K562 (cell line): ENCODE measurements around the gene RPLP2. TPM values are rescaled to one million over a fixed set of nuclear protein-coding genes. Genes with fewer than 3 reads are reported as not detected.

ENCODE experiments used
- ATF1 ChIP-seq, 2 experiments: fragments of 450-650 bp in 1 of 2; IDR thresholded peaks; 2 replicates each; pipeline ENCODE4 v1.6.1; 2016; ENCODE audit warnings: missing compliant biosample characterization in 1 of 2, missing genetic modification characterization in 1 of 2
- CBX1 ChIP-seq: sonication (generic); IDR thresholded peaks from 2 replicates; pipeline ENCODE4 v1.6.1; 2016; ENCODE audit warnings: antibody characterized with exemption, low read depth, mild to moderate bottlenecking
- CBX5 ChIP-seq: IDR thresholded peaks from 2 replicates; pipeline ENCODE4 v1.6.1; 2014; ENCODE audit warnings: low read depth, borderline replicate concordance
- CREBBP ChIP-seq: IDR thresholded peaks from one replicate; pipeline ENCODE4 v1.6.1; 2012; ENCODE audit warnings: low read depth, mild to moderate bottlenecking, control low read depth, inconsistent platforms, low read length
- HDAC1 ChIP-seq, 2 experiments: fragments of 450-650 bp; IDR thresholded peaks; 2 replicates each; pipeline ENCODE4 v1.6.1; 2016 to 2017; ENCODE audit warnings: inconsistent platforms in 1 of 2, mild to moderate bottlenecking in 1 of 2, moderate library complexity in 1 of 2
- NCOA1 ChIP-seq: fragments of 450-650 bp; IDR thresholded peaks from 2 replicates; pipeline ENCODE4 v1.6.1; 2016; ENCODE audit warnings: low read depth
- PML ChIP-seq: IDR thresholded peaks from 2 replicates; pipeline ENCODE4 v1.6.1; 2012; ENCODE audit warnings: low read length, inconsistent platforms
- SIRT6 ChIP-seq: IDR thresholded peaks from one replicate; pipeline ENCODE4 v1.6.1; 2012; ENCODE audit warnings: low read depth, mild to moderate bottlenecking, control low read depth, inconsistent platforms, low read length, moderate library complexity
- TEAD1 ChIP-seq, 2 experiments: fragments of 450-650 bp in 1 of 2; sonication (generic) in 1 of 2; formaldehyde crosslinking; IDR thresholded peaks; 2 replicates each; pipeline versions ENCODE4 v1.4.0 to v1.8.0; 2020 to 2022; ENCODE audit warnings: mild to moderate bottlenecking in 2 of 2, missing genetic modification reagents in 1 of 2
- TEAD4 ChIP-seq, 2 experiments: sonication (generic) in 1 of 2; formaldehyde crosslinking in 1 of 2; IDR thresholded peaks; 2 replicates each; pipeline versions ENCODE4 v1.6.1 to v1.8.0; 2012 to 2022; ENCODE audit warnings: borderline replicate concordance in 1 of 2, inconsistent platforms in 1 of 2, low read length in 1 of 2, mild to moderate bottlenecking in 1 of 2, missing genetic modification reagents in 1 of 2
- ZBTB7A ChIP-seq: IDR thresholded peaks from 2 replicates; pipeline ENCODE4 v1.6.1; 2011; ENCODE audit warnings: low read depth, mild to moderate bottlenecking, low read length, moderate library complexity, borderline replicate concordance; ENCODE audit not compliant: control insufficient read depth
- ZNF766 ChIP-seq: fragments of 200-800 bp; sonication (Bioruptor generic); conservative IDR thresholded peaks from 2 replicates; pipeline ENCODE4 v1.6.1; 2016; ENCODE audit warnings: missing genetic modification characterization, missing compliant biosample characterization
- polyA plus RNA-seq, 8 experiments: library from polyadenylated mRNA; depleted of rRNA in 4 of 8; stranded (reverse) in 5 of 8; unstranded in 3 of 8; fragments of >200 nt; fragmentation: Nextera tagmentation in 2 of 8; fragmentation: Illumina TruSeq in 1 of 8; extraction: Ambion mirVana in 2 of 8; extraction: Trizol in 1 of 8; gene quantifications; 2 replicates each; pipeline versions ENCODE4 v1.2.1 to v1.2.3, GENCODE V29; 2011 to 2014; ENCODE audit warnings: inconsistent platforms in 1 of 8, missing spikeins in 1 of 8
- total RNA-seq, 7 experiments: library from RNA; depleted of rRNA in 6 of 7; stranded (reverse); fragments of >200 nt in 6 of 7; fragmentation: Illumina TruSeq in 2 of 7; extraction: Trizol in 2 of 7; gene quantifications; 2 replicates each; pipeline versions ENCODE4 v1.2.1 to v1.2.3, GENCODE V29; 2011 to 2021; ENCODE audit warnings: low replicate concordance in 1 of 7
- TF ChIP-seq, protein P1 (sequence below): fragments of 250-450 bp; sonication (Bioruptor Pico); IDR thresholded peaks from 2 replicates; pipeline ENCODE4 v1.5.0; 2021
- TF ChIP-seq, protein P2 (sequence below): fragments of 250-450 bp; sonication (Bioruptor Pico); IDR thresholded peaks from 2 replicates; pipeline ENCODE4 v1.4.0; 2020; ENCODE audit warnings: mild to moderate bottlenecking, moderate library complexity
- TF ChIP-seq, protein P3 (sequence below): IDR thresholded peaks from 3 replicates; pipeline ENCODE4 v1.6.1; 2011; ENCODE audit warnings: borderline replicate concordance, mild to moderate bottlenecking, moderate library complexity; ENCODE audit not compliant: insufficient read length; ENCODE audit errors: extremely low read depth
- TF ChIP-seq, protein P4 (sequence below), 2 experiments: fragments of 450-650 bp; conservative IDR thresholded peaks; 2 replicates each; pipeline ENCODE4 v1.6.1; 2017; ENCODE audit warnings: mild to moderate bottlenecking in 2 of 2, moderate library complexity in 2 of 2

The RPLP2 gene
- total and polyA plus RNA-seq, 9 of the 15 experiments (the other 6 are each of a cell fraction or from before 2014, with no cell fraction given) = 528 to 3,807 (median 1,633) TPM

DNA sequence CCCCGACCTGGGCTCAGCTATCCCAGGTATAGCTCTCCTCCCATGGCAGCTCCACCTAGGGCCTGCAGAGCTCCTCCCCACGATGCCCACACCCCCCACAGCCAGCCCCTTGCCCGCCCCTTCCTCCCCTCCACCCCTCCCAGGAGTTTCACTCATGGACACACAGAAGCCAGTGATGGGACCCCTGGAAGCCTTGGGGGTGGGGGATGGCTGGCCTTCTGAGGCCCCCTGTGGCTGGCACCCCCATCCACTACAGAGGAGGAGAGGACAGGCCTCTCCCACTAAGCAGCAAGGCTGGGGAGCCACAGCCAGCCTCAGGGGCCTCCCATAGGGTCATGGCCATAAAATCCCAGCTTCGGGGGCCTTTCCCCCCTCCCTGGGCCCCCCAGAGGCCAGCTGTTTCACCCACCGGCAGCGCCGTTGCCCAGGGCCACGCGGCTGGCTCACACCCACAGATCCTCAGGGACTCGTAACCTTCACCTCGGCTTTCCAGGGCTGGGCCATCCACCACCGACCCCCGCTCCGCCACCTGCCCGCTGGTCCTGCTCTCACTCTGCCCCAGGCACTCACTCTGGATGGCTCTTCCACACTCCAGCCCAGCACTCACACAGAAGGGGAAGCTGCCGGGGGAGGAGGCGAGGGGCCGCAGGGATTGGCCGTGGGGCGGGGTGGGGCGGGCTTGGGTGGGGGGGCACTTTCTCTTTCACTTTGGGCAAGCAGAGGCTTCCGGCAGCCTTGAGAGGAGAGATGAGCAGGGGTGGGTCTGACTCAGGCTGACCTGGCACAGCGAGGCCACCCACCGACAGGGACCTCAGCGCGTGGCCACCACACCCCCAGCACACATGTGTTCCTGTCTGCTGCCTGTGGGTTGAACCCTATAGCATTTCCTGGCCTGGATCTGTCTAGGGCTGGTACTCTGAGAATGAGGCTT, 13.9 kb upstream of the RPLP2 start (continued):
- TF ChIP-seq ZNF766 (CRISPR knock-in tag) (no peak), NCOA1 (no peak), HDAC1 (IDR thresholded peaks at IDR 0.05) (peak in 1 of 2 experiments; percentile 54; a peak in 2 of 4 replicates), TEAD4 (IDR thresholded peaks at IDR 0.05; ENCODE audit: low read length) (no peak), TEAD4 (CRISPR knock-in tag; IDR thresholded peaks at IDR 0.05; ENCODE audit: borderline replicate concordance) (no peak), CREBBP (no peak), ATF1 (CRISPR knock-in tag; IDR thresholded peaks at IDR 0.05) (no peak), ATF1 (tag; IDR thresholded peaks at IDR 0.05) (no peak), CBX1 (no peak), TEAD1 (CRISPR knock-in tag; IDR thresholded peaks at IDR 0.05) (no peak), CBX5 (no peak), PML (no peak), SIRT6 (no peak), ZBTB7A (peak; percentile 36; the same call in 1 of the 2 replicates)
- TF ChIP-seq, protein P1, sequence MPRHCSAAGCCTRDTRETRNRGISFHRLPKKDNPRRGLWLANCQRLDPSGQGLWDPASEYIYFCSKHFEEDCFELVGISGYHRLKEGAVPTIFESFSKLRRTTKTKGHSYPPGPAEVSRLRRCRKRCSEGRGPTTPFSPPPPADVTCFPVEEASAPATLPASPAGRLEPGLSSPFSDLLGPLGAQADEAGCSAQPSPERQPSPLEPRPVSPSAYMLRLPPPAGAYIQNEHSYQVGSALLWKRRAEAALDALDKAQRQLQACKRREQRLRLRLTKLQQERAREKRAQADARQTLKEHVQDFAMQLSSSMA (CRISPR knock-in tag) = no peak
- TF ChIP-seq, protein P2, sequence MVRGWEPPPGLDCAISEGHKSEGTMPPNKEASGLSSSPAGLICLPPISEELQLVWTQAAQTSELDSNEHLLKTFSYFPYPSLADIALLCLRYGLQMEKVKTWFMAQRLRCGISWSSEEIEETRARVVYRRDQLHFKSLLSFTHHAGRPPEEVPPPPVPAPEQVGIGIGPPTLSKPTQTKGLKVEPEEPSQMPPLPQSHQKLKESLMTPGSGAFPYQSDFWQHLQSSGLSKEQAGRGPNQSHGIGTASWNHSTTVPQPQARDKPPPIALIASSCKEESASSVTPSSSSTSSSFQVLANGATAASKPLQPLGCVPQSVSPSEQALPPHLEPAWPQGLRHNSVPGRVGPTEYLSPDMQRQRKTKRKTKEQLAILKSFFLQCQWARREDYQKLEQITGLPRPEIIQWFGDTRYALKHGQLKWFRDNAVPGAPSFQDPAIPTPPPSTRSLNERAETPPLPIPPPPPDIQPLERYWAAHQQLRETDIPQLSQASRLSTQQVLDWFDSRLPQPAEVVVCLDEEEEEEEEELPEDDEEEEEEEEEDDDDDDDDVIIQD (CRISPR knock-in tag) = no peak
- TF ChIP-seq, protein P3, sequence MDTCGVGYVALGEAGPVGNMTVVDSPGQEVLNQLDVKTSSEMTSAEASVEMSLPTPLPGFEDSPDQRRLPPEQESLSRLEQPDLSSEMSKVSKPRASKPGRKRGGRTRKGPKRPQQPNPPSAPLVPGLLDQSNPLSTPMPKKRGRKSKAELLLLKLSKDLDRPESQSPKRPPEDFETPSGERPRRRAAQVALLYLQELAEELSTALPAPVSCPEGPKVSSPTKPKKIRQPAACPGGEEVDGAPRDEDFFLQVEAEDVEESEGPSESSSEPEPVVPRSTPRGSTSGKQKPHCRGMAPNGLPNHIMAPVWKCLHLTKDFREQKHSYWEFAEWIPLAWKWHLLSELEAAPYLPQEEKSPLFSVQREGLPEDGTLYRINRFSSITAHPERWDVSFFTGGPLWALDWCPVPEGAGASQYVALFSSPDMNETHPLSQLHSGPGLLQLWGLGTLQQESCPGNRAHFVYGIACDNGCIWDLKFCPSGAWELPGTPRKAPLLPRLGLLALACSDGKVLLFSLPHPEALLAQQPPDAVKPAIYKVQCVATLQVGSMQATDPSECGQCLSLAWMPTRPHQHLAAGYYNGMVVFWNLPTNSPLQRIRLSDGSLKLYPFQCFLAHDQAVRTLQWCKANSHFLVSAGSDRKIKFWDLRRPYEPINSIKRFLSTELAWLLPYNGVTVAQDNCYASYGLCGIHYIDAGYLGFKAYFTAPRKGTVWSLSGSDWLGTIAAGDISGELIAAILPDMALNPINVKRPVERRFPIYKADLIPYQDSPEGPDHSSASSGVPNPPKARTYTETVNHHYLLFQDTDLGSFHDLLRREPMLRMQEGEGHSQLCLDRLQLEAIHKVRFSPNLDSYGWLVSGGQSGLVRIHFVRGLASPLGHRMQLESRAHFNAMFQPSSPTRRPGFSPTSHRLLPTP = no peak
- TF ChIP-seq, protein P4, sequence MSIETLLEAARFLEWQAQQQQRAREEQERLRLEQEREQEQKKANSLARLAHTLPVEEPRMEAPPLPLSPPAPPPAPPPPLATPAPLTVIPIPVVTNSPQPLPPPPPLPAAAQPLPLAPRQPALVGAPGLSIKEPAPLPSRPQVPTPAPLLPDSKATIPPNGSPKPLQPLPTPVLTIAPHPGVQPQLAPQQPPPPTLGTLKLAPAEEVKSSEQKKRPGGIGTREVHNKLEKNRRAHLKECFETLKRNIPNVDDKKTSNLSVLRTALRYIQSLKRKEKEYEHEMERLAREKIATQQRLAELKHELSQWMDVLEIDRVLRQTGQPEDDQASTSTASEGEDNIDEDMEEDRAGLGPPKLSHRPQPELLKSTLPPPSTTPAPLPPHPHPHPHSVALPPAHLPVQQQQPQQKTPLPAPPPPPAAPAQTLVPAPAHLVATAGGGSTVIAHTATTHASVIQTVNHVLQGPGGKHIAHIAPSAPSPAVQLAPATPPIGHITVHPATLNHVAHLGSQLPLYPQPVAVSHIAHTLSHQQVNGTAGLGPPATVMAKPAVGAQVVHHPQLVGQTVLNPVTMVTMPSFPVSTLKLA (conservative IDR thresholded peaks at IDR 0.05) = peak; percentile 77 to 92
